GM18951 (cell line): Measurements from ENCODE around the gene COL1A1.

Source experiments
- POLR2A ChIP-seq: IDR thresholded peaks from 4 replicates; pipeline ENCODE4 v1.6.1; 2011; ENCODE audit warnings: mild to moderate bottlenecking; ENCODE audit not compliant: insufficient read length, insufficient read depth; ENCODE audit errors: extremely low read depth
- in situ Hi-C: fragments of 300-500 bp; cut with MboI; formaldehyde crosslinking; loops from one replicate; pipeline ENCODE4 v1.12.0; 2022; ENCODE audit warnings: low sequenced_read_pairs, mixed read lengths, inconsistent platforms; ENCODE audit not compliant: unreplicated experiment

Gene COL1A1

GRCh38 chr17:50192618-50193291 is 8.7 kb downstream of the COL1A1 start:
- no peak for TF ChIP-seq POLR2A
- in situ Hi-C loops = loop anchor here (10.0 kb wide), 1 partner anchor 102 kb away; no protein-coding TSS in a partner anchor

GRCh38 chr17:50192144-50192617 is 9.2 kb downstream of the COL1A1 start:
- in situ Hi-C loops = loop anchor here (10.0 kb wide), 1 partner anchor 103 kb away; no protein-coding TSS in a partner anchor
- no peak for TF ChIP-seq POLR2A

- no peak for TF ChIP-seq POLR2A
- in situ Hi-C loops = loop anchor here (10.0 kb wide), 1 partner anchor 103 kb away; no protein-coding TSS in a partner anchor
Measured at GRCh38 chr17:50191359-50192143, 9.9 kb downstream of the COL1A1 start.

GRCh38 chr17:50190603-50191358 is 10.7 kb downstream of the COL1A1 start:
- in situ Hi-C loops = loop anchor here (10.0 kb wide), 1 partner anchor 104 kb away; no protein-coding TSS in a partner anchor
- no peak for TF ChIP-seq POLR2A

GRCh38 chr17:50190293-50190602 is 11.2 kb downstream of the COL1A1 start:
- TF ChIP-seq POLR2A = no peak
- in situ Hi-C loops = loop anchor here (10.0 kb wide), 1 partner anchor 105 kb away; no protein-coding TSS in a partner anchor

GRCh38 chr17:50189550-50190292 is 11.7 kb downstream of the COL1A1 start:
- no peak for TF ChIP-seq POLR2A
- in situ Hi-C loops = loop anchor here (10.0 kb wide), 1 partner anchor 105 kb away; no protein-coding TSS in a partner anchor

GRCh38 chr17:50188921-50189549 is 12.4 kb downstream of the COL1A1 start:
- in situ Hi-C loops = no loop called here
- TF ChIP-seq POLR2A = no peak

- no peak for TF ChIP-seq POLR2A
- in situ Hi-C loops = no loop called here
Measured at GRCh38 chr17:50188531-50188920, 12.9 kb downstream of the COL1A1 start.

GRCh38 chr17:50187751-50188530 is 13.5 kb downstream of the COL1A1 start:
- TF ChIP-seq POLR2A = no peak
- in situ Hi-C loops = no loop called here

- no peak for TF ChIP-seq POLR2A
- in situ Hi-C loops = no loop called here
Measured at GRCh38 chr17:50187394-50187725, 14.1 kb downstream of the COL1A1 start.

GRCh38 chr17:50186661-50187393 is 14.6 kb downstream of the COL1A1 start:
- no peak for TF ChIP-seq POLR2A

More at GRCh38 chr17:50186661-50187393, 14.6 kb downstream of the COL1A1 start:
- in situ Hi-C loops = no loop called here
